GM21423 (cell line): ENCODE results near the gene ZFYVE27.
"Not testable (repeated sequence)": the region's sequence is repeated elsewhere in the genome, so short reads cannot be mapped to it uniquely, and the experiment has no call there.

ENCODE experiments used
- ATAC-seq: cut with Tn5 transposase; IDR thresholded peaks from one replicate; pipeline ENCODE4 v1.9.1; 2021; ENCODE audit warnings: mild to moderate bottlenecking, moderate library complexity; ENCODE audit not compliant: unreplicated experiment

ZFYVE27 gene

GRCh38 chr10:97736902-97737769 is at the start of gene ZFYVE27:
Gene ZFYVE27, plus strand, starts transcription at chr10:97737128. Its CDS starts 1,350 bp downstream, at chr10:97738478.
- ATAC-seq, result peak; percentile 83

GRCh38 chr10:97687785-97688781 is 48.8 kb upstream of the ZFYVE27 start:
- no peak for ATAC-seq

GRCh38 chr10:97689559-97690020 is 47.3 kb upstream of the ZFYVE27 start:
- no peak for ATAC-seq

GRCh38 chr10:97690133-97690532 is 46.8 kb upstream of the ZFYVE27 start:
- ATAC-seq, result no peak

- ATAC-seq, result not testable (repeated sequence)
Measured at GRCh38 chr10:97698072-97698655, 38.8 kb upstream of the ZFYVE27 start.

GRCh38 chr10:97701438-97702069 is 35.4 kb upstream of the ZFYVE27 start:
- ATAC-seq, result no peak

GRCh38 chr10:97703398-97704067 is 33.4 kb upstream of the ZFYVE27 start:
- ATAC-seq, result no peak

GRCh38 chr10:97704341-97704740 is 32.6 kb upstream of the ZFYVE27 start:
- ATAC-seq, result no peak

GRCh38 chr10:97705006-97705670 is 31.8 kb upstream of the ZFYVE27 start:
- no peak for ATAC-seq

- ATAC-seq, result no peak
Measured at GRCh38 chr10:97707134-97707861, 29.6 kb upstream of the ZFYVE27 start.

GRCh38 chr10:97708167-97708566 is 28.8 kb upstream of the ZFYVE27 start:
- no peak for ATAC-seq

GRCh38 chr10:97708976-97709946 is 27.7 kb upstream of the ZFYVE27 start:
- no peak for ATAC-seq

GRCh38 chr10:97711640-97712572 is 25.0 kb upstream of the ZFYVE27 start:
- ATAC-seq, result no peak

- ATAC-seq, result no peak
Measured at GRCh38 chr10:97713339-97713825, 23.5 kb upstream of the ZFYVE27 start, which contains the start of gene MARVELD1. Gene MARVELD1, plus strand, starts transcription at chr10:97713730. Its CDS starts 147 bp downstream, at chr10:97713877.

- ATAC-seq, result peak; percentile 78
Measured at GRCh38 chr10:97713826-97714400, 23.0 kb upstream of the ZFYVE27 start.
